Activated naive CD4-positive, alpha-beta T cell treated with anti-CD3 and anti-CD28 coated beads, Interleukin-2, amount 50 U/mL, for 72 hours (primary cell): ENCODE data around the gene PDE4C. TPM values are rescaled to one million over a fixed set of nuclear protein-coding genes. Genes with fewer than 3 reads are reported as not detected.

Source experiments
- ATAC-seq, 2 donors: fragments of 150-1000 bp; cut with Tn5 transposase; 2 replicates each; pipeline ENCODE4 v1.10.0; 2021; ENCODE audit warnings: mild to moderate bottlenecking in 2 of 2, moderate library complexity in 2 of 2
- DNase-seq, 2 donors: peaks; one replicate each; pipeline ENCODE4 v3.0.0; 2021 to 2022; ENCODE audit warnings: low spot score in 2 of 2
- H3K27ac Mint-ChIP-seq, 2 donors: one replicate each; pipeline ENCODE4 v1.8.0; 2022; ENCODE audit warnings: mild to moderate bottlenecking in 2 of 2, mixed read lengths in 2 of 2
- H3K36me3 Mint-ChIP-seq, 2 donors: one replicate each; pipeline ENCODE4 v1.8.0; 2022; ENCODE audit warnings: mixed read lengths in 2 of 2
- H3K9me3 Mint-ChIP-seq, 2 donors: one replicate each; pipeline ENCODE4 v1.8.0; 2022; ENCODE audit warnings: mixed read lengths in 2 of 2
- total RNA-seq, 2 donors: library from RNA; stranded (reverse); gene quantifications; one replicate each; pipeline ENCODE4 v1.2.3, GENCODE V29; 2022

Gene PDE4C
- total RNA-seq, 2 donors from 2014 or later: 0.12 to 1.0 TPM

DNA sequence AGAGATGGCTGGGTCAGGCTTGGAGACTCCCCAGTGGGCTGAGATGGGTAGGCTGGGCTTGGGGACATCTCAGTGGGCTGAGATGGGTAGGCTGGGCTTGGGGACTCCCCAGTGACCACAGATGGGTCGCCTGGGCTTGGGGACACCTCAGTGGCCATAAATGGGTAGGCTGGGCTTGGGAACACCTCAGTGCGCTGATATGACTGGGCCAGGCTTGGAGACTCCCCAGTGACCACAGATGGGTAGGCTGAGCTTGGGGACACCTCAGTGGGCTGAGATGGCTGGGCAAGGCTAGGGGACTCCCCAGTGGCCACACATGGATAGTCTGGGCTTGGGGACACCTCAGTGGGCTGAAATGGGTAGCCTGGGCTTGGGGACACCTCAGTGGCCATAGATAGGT is 35.2 kb upstream of the PDE4C start:
- no peaks in the 10 kb centered on the region for H3K36me3 Mint-ChIP-seq
- ATAC-seq (peak in 1 of 2 donors; percentile 64), DNase-seq (no peak)
- no peaks in the 10 kb centered on the region for H3K9me3 Mint-ChIP-seq
- H3K27ac Mint-ChIP-seq: peak overlapping the region in 1 of 2 donors; percentile 36

DNA sequence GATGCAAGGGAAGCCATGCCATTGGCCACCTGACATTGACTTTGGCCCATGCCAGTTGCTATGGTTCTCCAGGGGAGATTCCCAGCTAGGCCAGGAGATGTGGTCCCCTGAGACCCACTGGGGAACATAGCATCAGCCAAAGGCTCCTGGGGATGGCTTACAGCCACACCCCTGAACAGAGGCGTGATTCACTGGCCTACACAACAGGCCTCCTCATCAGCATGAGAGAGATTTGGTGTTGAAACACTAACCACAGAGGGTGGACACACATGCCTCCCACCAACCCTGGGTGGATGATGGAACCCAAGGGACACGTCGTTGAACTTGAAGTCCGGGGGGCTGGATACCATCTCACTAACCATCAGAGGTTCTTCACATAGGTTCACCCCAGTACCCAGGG is 33.7 kb upstream of the PDE4C start:
- DNase-seq: no peak
- ATAC-seq: no peak
- Mint-ChIP-seq H3K36me3 (no peaks in the 10 kb centered on the region), H3K9me3 (no peaks in the 10 kb centered on the region), H3K27ac (no peak overlapping the region)

DNA sequence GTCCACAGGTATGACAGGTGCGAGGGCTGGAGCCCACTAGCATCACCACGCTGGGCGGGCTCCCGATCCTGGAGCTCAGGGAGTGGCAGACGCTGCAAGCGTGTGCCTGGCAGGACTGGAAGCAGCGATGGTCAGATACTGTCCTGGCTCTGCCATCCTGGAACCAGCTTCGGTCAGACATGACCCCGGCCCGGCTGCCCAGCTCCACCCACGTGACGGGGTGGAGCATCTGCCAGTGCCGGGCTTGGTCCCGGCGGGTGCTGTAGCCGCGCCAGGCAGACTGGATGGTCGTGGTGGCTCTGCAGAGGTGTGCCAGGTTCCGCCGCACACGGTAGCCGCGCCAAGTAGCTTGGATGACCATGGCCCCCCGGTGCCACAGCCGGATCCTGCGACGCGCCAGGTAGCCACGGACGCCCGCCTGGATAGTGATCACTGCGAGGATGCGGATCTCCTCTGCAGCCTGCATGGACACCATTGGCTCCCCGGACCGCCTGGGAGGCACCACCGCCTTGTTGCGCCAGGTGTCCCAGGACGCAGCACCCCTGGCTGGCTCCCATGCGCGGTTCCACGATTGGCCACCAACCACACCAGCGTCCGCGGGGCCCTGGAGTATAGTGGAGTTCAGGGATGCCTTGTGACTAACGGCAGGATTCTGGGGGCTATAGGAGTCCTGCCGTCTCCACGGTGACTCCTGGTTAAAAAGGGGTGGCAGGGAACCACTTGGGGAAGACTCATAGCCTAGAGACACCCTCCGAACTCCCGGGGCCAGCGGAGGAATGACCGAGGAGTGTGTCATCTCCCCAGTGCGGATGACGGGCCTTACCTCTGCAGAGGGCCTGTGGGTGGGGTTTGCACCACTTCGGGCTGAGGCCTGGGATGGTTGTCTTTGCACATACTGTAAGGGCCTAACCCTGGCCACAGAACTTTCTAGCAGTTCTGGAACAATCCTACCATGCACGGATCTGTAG is 31.5 kb upstream of the PDE4C start:
- Mint-ChIP-seq H3K27ac (no peak overlapping the region), H3K36me3 (no peaks in the 10 kb centered on the region), H3K9me3 (no peaks in the 10 kb centered on the region)
- DNase-seq: no peak
- ATAC-seq: no peak

DNA sequence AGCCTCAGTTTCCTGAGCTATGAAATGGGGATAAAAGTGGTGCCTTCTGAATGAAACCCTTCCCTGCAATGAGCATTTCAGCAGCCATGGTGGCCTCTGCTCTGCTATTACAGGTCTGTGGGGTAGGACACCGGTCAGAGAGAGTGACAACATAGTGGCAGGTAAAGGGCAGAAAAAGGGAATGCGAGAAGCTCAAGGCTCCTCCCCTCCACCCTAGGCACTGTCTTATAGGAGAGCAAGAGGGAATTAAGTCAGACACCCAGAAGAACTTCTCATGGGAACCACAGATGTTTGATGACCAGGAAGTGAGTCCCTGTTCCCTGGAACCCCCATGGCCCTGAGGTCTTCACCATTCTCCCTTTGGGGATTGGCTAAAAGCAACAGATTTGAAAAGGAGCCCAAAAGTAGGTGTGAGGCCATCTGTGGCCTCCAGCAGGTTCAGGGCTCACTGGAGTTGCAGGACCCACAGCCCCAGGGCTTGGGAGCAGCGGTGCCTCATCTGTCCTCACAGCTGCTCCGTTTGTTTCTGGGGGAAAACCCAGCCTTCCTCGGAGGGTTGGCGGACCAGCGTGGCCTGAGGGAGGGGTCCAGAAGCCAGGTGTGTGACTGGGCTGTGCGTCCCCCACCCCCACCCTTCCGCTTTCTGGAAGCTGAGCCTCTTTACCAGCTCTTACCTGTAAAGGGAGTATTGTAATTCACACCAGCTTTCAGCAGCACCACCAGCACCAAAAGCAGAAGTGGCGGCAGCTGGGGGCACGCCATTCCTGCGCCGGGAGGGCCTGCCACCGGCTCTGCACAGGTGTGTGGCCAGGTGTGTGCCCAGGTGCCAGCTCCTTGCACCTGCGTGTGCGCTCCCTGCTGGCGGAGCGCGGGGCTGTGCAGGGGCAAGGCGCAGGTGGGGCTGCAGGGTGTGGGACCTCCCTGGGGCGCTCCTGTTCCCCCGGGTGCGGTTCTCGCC is 28.6 kb upstream of the PDE4C start:
- ATAC-seq: no peak
- no peak overlapping the region for H3K27ac Mint-ChIP-seq
- no peak for DNase-seq
- H3K36me3 Mint-ChIP-seq: no peaks in the 10 kb centered on the region
- H3K9me3 Mint-ChIP-seq: no peaks in the 10 kb centered on the region

DNA sequence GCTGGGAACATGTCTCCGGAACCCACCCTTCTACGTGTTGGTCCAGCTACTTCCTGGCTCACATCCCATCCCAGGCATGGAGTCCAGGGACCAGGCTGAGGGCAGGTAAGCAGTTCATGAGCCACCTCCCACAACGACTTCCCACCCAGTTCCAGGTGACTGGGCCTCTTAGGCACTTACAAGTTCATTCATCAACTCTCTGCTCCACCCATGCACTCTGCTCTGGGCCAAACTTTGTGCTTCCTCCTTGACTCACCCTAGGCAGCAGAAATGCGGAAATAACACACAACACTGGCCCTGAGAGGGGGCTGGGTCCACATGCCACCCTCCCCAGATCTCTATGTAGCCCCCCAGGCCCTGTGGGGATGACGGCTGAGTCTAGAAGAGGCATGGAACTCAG is 27.5 kb upstream of the PDE4C start:
- H3K36me3 Mint-ChIP-seq: no peaks in the 10 kb centered on the region
- H3K27ac Mint-ChIP-seq: no peak overlapping the region
- H3K9me3 Mint-ChIP-seq: no peaks in the 10 kb centered on the region
- DNase-seq (no peak), ATAC-seq (no peak)

DNA sequence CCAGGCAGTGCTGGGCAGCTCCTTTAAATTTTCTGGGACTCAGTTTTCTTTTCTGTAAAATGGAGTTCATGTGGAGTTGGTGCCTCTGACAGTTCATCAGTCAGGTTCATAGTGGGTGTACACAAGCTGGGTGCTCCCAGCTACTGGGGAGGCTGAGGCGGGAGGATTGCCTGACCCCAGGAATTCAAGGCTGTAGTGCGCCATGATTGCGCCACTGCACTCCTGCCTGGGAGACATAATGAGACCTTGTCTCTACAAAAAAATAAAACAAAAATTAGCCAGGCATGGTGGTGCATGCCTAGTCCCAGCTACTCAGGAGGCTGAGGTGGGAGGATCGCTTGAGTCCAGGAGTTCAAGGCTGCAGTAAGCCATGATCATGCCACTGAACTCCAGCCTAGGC is 26.9 kb upstream of the PDE4C start:
- DNase-seq (no peak), ATAC-seq (no peak)
- no peak overlapping the region for H3K27ac Mint-ChIP-seq
- no peaks in the 10 kb centered on the region for H3K9me3 Mint-ChIP-seq
- H3K36me3 Mint-ChIP-seq: no peaks in the 10 kb centered on the region

DNA sequence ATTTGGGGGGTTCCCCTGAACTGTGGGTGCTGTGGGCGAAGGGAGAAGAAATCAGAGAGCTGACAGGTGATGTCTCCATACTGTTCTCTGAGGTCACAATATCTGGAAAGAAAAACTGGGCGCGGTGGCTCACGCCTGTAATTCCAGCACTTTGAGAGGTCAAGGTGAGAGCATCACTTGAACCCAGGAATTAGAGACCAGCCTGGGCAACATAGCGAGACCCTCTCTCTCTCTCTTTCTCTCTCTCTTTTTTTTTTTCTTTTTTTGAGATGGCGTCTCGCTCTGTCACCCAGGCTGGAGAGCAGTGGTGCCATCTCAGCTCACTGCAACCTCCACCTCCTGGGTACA is 26.1 kb upstream of the PDE4C start:
- Mint-ChIP-seq H3K36me3 (no peaks in the 10 kb centered on the region), H3K27ac (no peak overlapping the region), H3K9me3 (no peaks in the 10 kb centered on the region)
- ATAC-seq (no peak), DNase-seq (no peak)

DNA sequence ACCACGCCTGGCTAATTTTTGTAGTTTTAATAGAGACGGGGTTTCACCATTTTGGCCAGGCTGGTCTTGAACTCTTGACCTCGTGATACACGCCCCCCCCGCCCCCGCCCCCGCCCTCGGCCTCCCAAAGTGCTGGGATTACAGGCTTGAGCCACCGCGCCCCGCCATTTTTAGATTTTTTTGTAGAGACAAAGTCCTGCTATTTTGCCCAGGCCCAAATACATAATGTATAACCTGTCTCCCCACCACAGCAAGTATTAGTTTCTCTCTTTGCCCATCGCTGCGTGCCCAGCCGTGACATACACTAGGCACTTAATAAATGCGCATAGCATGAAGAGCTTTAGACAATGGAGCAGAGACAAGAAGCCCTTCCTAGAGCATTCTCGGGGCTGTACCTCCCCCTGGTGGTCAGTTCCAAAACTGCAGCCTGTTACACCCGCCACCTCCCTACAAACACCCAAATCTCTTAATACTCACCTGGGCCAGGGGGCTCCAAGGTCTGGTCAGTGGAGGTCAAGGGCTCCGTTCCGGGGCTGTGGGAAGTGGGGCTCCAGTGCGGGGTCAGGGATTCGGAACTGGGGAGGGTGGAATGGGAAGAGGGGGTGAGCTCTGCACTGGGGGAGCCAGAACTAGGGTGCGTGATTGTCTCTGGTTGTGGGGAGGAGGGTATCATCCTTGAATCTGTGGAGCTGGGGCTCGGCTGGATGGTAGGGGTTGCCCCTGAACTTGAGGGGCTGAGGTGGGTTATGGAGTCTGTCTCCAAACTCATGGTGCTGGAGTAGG is 25.5 kb upstream of the PDE4C start:
- DNase-seq: peak; percentile 78 to 86
- Mint-ChIP-seq H3K27ac (no peak overlapping the region), H3K36me3 (no peaks in the 10 kb centered on the region), H3K9me3 (no peaks in the 10 kb centered on the region)
- peak; percentile 89 for ATAC-seq

DNA sequence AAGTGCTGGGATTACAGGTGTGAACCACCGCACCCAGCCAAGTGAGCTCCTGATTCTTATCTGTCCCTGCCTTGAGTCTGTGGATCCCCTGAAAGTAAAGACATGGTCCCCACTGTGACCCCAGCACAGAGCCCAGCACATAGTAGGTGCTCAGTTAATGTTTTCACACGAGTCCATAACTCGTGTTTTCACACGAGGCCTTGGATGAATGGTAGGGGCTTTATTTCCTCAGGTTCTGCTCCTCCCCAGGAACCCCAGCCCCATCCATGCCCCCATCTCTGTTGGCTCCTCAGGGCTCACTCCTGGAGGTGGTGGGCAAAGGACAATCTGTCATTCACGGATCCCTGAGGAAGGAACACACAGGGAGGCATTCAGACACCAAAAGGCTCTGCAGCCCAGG is 23.6 kb upstream of the PDE4C start:
- no peak for DNase-seq
- ATAC-seq: no peak
- no peaks in the 10 kb centered on the region for H3K36me3 Mint-ChIP-seq
- no peak overlapping the region for H3K27ac Mint-ChIP-seq
- no peaks in the 10 kb centered on the region for H3K9me3 Mint-ChIP-seq

DNA sequence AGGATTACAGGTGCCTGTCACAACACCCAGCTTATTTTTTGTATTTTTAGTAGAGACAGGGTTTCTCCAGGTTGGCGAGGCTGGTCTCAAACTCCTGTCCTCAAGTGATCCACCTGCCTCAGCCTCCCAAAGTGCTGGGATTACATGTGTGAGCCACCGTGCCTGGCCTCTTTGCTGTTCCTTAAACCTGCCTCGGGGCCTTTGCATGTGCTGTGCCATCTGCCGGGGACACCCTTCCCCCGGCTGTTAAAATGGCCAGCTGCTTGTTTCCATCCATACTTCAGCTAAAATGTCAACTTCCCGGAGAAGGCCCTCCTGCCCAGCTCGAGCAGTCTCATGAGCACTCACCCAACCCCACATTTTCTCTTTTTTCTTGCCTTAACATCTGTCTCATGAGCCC is 19.1 kb upstream of the PDE4C start:
- Mint-ChIP-seq H3K27ac (peak overlapping the region in 1 of 2 donors; percentile 7), H3K36me3 (no peaks in the 10 kb centered on the region), H3K9me3 (no peaks in the 10 kb centered on the region)
- no peak for ATAC-seq
- DNase-seq: no peak

DNA sequence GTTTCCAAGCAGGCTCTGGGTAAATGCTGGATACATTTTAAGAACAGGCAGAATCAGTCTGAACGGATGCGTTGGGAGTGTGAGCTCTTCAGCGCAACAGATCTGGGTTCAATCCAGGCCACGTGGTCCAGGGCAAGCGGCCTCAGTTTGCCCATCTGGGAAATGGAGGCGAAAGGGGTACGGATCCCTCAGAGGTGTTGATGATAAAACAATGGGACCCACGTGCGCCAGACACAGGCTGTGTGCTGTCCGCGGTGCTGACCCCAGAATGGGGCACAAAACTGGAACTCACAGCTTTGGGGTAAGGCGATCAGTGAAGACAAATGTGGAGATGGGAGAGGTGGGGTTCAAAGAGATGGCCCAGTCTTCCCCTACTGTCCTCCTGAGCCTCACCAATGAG is 13.1 kb upstream of the PDE4C start:
- no peak for ATAC-seq
- Mint-ChIP-seq H3K36me3 (no peaks in the 10 kb centered on the region), H3K9me3 (no peaks in the 10 kb centered on the region), H3K27ac (no peak overlapping the region)
- no peak for DNase-seq

DNA sequence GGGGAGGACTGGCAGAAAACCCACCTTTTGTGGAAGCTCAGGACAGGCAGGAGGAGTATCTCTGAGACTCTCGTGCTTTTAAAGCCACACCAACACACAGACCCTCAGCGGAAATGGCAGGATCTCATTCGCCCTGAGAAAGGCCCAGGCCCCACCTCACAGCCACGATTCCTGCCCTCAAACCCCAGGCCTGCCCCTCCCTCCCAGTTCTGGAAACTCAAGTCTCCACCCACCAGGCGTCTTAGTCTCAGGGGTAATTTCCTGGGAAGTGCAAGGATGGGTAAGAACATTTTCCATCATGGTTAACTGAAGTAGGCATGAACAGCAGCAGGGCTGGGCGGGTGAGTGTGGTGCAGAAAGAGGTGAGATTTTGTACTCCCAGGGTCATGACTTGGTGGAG is 8.0 kb upstream of the PDE4C start:
- Mint-ChIP-seq H3K36me3 (peaks cover 7% of the 10 kb centered on the region in 2 donors), H3K9me3 (peaks cover 0 to 6% of the 10 kb centered on the region in 2 donors), H3K27ac (no peak overlapping the region)
- DNase-seq: no peak
- no peak for ATAC-seq

DNA sequence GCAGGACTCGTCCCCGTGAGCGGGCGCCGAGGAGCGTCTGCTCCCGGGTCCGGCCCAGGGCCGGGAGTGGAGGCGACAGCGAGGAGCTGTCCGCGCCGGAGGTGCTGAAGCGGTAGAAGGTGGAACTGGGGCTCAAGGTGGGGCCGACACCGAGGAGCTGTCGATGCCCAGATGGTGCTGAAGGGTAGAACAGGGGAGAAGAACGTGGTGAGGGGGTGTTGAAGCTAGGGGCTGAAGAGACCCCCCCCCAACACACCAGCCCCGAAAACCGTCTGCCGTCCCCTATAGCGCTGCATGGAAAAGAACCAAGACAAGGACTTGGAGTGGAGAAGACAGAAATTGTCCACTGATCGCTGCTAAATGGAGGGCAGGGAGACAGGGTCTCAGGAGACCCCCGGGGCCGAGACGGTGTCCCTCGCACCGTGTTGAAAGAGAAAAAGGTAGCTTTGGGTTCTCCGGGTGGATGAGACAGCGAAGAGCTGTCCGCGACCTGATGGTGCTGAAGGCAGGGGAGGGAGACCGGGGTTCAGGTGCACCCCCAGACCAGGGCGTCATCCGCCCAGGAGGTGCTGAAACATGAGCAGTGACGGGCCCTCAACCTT is 7.1 kb upstream of the PDE4C start:
- Mint-ChIP-seq H3K9me3 (peaks cover 0 to 6% of the 10 kb centered on the region in 2 donors), H3K27ac (no peak overlapping the region), H3K36me3 (peaks cover 7% of the 10 kb centered on the region in 2 donors)
- ATAC-seq: peak in 1 of 2 donors; percentile 54
- DNase-seq: peak in 1 of 2 donors; percentile 69

DNA sequence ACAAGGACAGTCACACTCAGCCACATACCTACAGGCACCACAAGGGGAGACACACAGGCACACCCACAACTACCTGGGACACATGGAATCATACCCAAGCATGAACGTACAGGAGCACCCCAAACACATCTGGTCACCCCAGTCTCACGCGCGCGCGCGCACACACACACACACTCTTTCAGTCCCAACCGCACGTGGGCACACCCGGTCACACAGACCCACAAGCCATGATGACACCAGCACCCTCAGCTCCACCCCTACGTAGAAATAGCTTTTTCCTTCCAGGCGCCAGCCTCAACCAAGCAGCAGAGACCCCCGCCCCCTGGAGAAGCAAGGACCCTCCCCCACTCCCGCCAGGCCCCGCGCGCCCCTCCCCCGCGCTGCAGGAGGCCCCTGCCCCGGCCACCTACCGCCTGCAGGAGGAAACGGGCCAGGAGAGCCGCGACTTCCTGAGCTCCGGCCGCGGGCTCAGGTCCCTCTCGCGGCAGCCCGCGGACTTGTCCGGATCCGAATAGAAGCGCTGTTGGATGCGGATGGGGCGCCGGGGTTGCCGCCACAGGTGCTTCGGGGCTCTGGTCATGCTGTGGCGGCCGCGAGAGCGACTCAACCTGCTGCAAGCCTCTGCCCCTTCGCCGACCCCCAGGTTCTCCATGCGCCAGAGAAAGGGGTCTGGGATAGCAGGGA is 6.4 kb upstream of the PDE4C start:
- Mint-ChIP-seq H3K36me3 (peaks cover 7% of the 10 kb centered on the region in 2 donors), H3K9me3 (peaks cover 0 to 6% of the 10 kb centered on the region in 2 donors), H3K27ac (no peak overlapping the region)
- ATAC-seq: peak; percentile 11 to 39
- DNase-seq: no peak

DNA sequence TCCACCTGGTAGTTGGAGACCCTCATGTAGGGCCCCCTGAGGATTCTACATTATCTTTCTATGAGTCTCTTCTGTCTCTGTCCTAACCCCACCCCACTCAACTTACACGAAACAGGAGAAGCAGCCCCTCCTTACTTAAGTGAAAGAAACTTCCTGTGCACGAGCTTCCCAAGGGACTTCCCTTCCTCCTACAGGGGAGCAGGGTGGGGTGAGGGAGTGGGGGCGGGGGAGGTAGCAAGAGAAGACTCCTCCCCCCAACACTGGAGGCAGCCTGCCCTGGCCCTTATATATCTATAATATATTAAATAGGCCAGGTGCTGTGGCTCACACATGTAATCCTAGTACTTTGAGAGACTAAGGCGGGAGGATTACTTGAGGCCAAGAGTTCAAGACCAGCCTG is 5.5 kb upstream of the PDE4C start:
- Mint-ChIP-seq H3K36me3 (peaks cover 7% of the 10 kb centered on the region in 2 donors), H3K9me3 (peaks cover 0 to 6% of the 10 kb centered on the region in 2 donors), H3K27ac (no peak overlapping the region)
- ATAC-seq: no peak
- no peak for DNase-seq
